Right renal cortex interstitium (tissue), 3 donors: ENCODE measurements around the gene OR4N5. TPM values are rescaled to one million over a fixed set of nuclear protein-coding genes. Genes with fewer than 3 reads are reported as not detected.

Experiments
- DNase-seq, 3 donors: peaks; one replicate each; pipeline ENCODE4 v3.0.0-alpha.2; 2013; ENCODE audit warnings: low read depth in 3 of 3, low spot score in 2 of 3
- polyA plus RNA-seq, 3 donors: library from polyadenylated mRNA; unstranded; fragments of 120-200 nt; gene quantifications; one replicate each; pipeline ENCODE4 v1.2.1, GENCODE V29; 2013; ENCODE audit not compliant: insufficient read length in 3 of 3

Gene OR4N5
- polyA plus RNA-seq, 3 donors, result not detected

DNA sequence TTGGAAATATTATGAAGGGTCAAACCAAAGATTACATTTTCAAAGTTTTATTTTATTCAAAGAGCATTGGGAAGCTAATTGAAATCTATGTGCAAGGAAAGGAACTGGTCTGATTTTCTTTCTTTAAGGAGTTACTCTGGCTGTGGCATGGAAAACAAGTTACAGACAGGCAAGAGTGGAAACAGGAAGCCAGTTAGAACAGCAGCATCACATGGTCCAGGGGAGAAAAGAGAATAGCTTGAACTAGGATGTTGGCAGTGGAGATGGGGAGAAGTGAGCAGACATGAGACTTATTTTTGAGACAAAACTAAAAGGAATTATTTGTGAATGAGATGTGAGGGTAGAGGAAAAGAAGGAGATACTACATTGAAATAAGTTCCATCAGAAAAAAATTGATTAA is 55.5 kb downstream of the OR4N5 start:
- DNase-seq, result no peak

Other genes with a start within 250 kb of the OR4N5 start
- not detected for gene OR4K5, start 218.2 kb upstream of the OR4N5 start, polyA plus RNA-seq
- not detected for gene OR4K1, start 207.9 kb upstream of the OR4N5 start, polyA plus RNA-seq
- not detected for gene OR4K15, start 163.2 kb upstream of the OR4N5 start, polyA plus RNA-seq
- gene OR4Q2, start 136.7 kb upstream of the OR4N5 start, polyA plus RNA-seq, result not detected
- not detected for gene OR4K14, start 119.5 kb upstream of the OR4N5 start, polyA plus RNA-seq
- not detected for gene OR4K13, start 102.8 kb upstream of the OR4N5 start, polyA plus RNA-seq
- gene OR4L1, start 78.8 kb upstream of the OR4N5 start, polyA plus RNA-seq, result not detected
- under 1 TPM in 2 of 3 donors, not detected in 1; 0.03 to 0.07 TPM for gene OR4K17, start 28.1 kb upstream of the OR4N5 start, polyA plus RNA-seq
- not detected for gene OR11G2, start 52.1 kb downstream of the OR4N5 start, polyA plus RNA-seq
- gene OR11H6, start 84.9 kb downstream of the OR4N5 start, polyA plus RNA-seq, result not detected
- under 1 TPM; 0.43 to 0.55 (median 0.45) TPM for gene OR11H7, start 90.2 kb downstream of the OR4N5 start, polyA plus RNA-seq
- not detected for gene OR11H4, start 100.5 kb downstream of the OR4N5 start, polyA plus RNA-seq
- gene TTC5, start 167.1 kb downstream of the OR4N5 start, polyA plus RNA-seq, result 10 to 100 TPM; 26.5 to 33.5 (median 32.2) TPM
- 100 to 1,000 TPM; 115 to 138 (median 118) TPM for gene CCNB1IP1, start 194.5 kb downstream of the OR4N5 start, polyA plus RNA-seq
- gene PARP2, start 204.8 kb downstream of the OR4N5 start, polyA plus RNA-seq, result 10 to 100 TPM; 47.2 to 63.9 (median 47.3) TPM